ENCODE data around the gene SHBG. TPM values are rescaled to one million over a fixed set of nuclear protein-coding genes. Genes with fewer than 3 reads are reported as not detected.

The SHBG gene
- total RNA-seq, 1 experiment from 2014 or later: 0.10 TPM

- DNase-seq (ENCODE audit: extremely low read depth, low read depth): no peak
These were observed 16.5 kb downstream of the SHBG start for GRCh38 chr17:7646457-7646856.

DNA sequence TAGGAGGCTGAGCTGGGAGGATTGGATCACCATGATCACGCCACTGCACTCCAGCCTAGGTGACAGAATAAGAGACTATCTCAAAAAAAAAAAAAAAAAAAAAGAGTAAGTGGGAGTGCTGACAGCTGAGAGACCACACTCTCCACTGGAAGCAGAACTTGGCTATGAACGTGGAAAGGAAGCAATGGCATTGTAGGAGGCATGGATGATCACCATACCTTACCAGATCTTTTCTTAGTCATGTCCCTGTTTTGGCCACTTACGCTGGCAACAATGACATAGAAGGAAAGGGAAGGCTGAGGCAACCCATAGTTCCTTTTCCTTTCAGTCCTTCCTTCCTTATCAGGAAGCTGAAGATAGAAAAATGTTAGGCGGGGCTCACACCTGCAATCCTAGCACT is 17.1 kb downstream of the SHBG start:
- no peak for DNase-seq (ENCODE audit: extremely low read depth, low read depth)

DNA sequence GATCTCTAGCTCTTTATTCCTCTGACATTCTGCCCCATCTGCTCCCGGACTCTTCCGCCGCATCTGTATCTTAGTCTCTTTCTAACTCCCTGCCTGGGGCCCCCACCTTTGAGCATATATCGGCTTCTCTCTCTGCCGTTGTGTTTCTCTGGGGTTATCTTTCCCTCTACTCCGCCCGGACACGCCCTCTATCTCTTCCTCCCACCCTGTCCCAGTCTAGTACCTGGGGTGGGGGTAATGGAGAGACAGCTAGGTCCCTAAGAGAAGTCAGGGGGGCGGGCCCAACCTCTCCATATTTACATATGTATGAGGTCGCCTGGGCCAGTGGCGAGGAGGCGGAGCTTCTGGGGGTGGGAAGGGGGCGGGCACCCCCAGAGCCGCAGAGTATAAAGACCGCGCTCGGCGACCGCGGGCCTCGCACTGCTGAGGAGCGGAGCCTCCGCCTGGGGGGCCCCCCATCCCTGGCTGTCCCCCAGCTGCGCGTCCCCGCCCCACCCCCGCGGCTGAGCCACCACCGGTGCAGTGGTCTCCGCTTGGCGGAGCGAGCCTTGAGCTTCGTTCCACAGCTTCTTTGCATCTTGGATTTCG is 20.7 kb downstream of the SHBG start, which contains the start of gene ATP1B2:
Gene ATP1B2, plus strand, starts transcription at position 418 of the 588 bp plus-strand sequence. CDS start 593 bp downstream, outside the sequence.
- peak; percentile 46 for DNase-seq (ENCODE audit: extremely low read depth, low read depth)

DNA sequence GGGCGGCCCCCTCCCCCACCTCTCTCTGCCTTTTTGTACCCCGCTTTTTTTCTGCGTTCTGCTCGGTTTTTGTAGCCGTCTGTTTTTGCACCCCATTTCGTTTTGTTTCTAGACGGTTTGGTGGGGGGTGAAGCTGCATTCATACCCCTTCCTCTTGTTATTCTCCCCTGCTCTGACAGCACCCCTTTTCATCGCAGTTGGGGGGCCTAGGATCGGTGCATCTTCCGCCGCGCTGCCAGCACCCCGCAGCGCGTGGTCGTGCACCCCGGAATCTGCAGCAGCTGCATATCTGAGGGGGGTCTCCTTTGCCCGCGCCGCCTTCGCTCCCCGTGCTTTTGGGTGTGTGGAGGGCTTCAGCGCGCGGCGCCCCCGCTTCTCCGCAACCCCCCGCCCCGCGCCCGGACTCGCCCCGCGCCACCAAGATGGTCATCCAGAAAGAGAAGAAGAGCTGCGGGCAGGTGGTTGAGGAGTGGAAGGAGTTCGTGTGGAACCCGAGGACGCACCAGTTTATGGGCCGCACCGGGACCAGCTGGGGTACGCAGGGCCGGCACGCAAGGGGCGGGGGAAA is 21.2 kb downstream of the SHBG start:
- no peak for DNase-seq (ENCODE audit: extremely low read depth, low read depth)

GRCh38 chr17:7651665-7652387 is 21.9 kb downstream of the SHBG start:
- DNase-seq (ENCODE audit: extremely low read depth, low read depth): no peak

DNA sequence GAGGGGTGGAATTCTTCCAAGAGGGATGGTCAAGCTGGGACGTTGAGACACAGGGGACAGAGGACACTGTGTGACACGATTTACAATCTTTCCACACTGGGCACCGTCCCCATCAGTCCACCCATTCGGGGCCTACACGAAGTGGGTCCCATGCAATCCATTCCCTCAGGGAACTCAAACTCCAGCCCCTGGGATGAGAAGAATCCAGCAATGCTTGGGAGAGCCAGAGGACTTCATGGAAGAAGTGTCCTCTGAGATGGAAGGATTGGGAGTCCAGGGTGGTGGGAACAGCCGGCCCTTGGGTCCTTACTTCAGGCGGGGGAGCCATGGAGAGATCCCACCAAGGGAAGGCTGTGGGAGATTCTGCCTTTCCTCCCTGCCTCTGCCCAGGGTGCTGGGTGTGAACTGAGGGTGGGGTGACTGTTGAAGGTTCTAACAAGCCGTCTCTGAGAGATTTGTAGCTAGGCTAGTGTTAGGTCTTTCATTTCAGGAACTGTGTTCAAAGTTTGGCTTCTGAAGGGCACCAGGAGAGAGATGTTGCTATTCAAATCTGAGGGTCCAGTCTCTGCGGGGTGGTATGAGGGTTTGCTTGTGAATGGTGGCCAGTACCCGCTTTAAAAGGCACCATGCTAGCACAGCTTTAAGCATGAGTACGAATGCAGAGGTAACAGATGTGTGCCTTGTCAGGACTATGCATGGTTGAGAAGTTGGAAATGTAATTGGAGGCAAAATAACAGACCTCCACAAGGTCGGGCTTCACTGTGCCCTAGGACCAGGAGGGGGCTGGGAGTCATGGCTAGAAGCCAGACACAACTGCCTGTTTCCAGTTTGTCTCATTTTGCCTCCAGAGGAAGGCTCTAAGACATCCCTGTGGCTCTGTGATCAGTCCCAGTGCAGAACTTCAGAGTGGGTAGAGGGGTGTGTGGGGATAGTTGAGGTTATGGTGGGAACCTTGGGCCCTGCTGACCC is 22.7 kb downstream of the SHBG start:
- no peak for DNase-seq (ENCODE audit: extremely low read depth, low read depth)

DNA sequence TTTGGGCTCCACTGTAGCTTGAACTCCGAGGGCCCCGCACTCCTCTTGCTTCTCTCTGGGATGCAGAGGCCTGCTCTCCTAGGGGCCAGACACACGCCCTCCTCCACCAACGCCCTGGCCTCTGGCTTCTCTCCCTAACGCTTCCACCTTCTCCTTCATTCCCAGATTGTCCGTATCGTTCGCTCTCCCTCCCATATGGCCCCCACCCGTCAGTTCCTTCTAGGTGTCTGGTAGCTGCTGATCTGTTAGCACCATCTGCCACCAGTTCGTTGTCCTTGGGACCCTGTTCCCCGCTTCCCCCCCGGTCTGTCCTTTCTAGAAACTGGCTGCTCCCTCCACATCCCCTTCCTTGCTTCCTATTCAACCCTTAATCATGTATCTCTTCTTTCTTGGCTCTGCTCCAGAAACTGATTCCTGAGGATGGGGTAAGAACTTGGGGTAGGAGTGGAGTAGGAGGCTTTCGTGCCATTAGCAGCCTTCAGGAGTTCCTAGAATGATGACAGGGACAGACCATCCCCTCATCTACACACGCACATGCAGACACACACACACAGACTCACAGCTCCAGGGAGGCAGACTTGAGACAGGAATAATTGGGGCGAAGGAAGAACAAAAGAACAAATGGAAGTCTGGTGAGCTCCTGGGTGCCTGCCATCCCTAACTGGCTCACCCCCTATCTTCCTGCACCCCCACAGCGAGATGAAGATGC is 25.1 kb downstream of the SHBG start:
- DNase-seq (ENCODE audit: extremely low read depth, low read depth): no peak

DNA sequence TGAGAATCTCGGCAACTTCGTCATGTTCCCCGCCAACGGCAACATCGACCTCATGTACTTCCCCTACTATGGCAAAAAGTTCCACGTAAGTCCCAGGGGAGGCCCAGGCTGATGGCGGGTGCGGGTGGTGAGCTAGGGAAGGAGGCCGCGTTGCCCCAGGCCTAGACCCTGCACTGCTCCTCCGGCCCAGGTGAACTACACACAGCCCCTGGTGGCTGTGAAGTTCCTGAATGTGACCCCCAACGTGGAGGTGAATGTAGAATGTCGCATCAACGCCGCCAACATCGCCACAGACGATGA is 25.6 kb downstream of the SHBG start:
- no peak for DNase-seq (ENCODE audit: extremely low read depth, low read depth)

- no peak for DNase-seq (ENCODE audit: extremely low read depth, low read depth)
These were observed 27.1 kb downstream of the SHBG start for GRCh38 chr17:7656958-7657609.

DNA sequence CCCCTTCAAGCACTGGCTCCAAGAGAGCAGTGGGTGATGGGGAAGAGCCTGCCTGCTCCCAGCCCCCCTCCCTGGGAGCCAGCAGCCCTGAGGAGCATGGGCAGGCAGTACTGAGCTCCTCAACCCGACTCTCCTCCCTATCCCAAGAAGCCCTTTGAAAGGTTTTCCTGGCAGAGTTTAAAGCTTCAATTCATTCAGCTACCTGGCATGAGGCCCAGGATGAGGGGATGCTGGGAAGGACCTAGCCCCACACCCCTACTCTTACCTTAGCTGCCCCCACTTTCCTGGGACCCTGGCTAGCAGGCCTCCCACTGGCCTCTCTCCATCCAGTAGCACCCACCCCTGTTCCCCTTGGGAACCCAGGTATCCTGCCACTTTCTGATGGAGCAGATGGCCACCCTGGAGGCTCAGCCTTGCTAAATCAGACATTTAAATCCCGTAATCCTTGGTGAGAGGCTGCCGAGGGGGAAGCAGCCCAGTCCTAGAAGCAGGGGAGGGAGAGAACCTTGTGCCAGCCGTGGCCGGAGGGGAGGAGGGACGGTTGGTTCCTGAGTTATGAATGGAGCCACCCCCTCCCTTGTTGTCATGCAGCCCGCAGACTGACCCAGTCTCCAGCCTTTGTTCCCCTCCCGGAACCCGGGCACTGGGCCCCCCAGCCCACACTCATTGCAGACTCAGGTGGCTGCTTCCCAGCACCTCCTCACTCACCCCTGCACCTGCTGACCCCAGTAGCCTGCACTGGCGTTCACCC is 37.9 kb downstream of the SHBG start:
- no peak for DNase-seq (ENCODE audit: extremely low read depth, low read depth)

DNA sequence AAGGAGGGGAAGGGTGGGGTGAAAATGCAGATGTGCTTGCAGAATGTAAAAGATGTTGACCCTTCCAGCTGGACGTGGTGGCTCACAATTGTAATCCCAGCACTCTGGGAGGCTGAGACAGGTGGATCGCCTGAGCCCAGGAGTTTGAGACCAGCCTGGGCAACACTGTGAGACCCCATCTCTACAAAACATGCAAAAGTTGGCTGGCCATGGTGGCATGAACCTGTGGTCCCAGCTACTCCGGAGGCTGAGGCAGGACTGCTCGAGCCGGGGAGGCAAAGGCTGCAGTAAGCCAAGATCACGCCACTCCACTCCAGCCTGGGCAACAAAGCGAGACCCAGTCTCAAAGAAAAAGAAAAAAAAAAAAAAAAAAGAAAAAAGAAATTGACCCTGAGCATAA is 38.5 kb downstream of the SHBG start:
- DNase-seq (ENCODE audit: extremely low read depth, low read depth): no peak

- peak; percentile 12 for DNase-seq (ENCODE audit: extremely low read depth, low read depth)
These were observed 43.3 kb downstream of the SHBG start for GRCh38 chr17:7673239-7673638.

- no peak for DNase-seq (ENCODE audit: extremely low read depth, low read depth)
These were observed 45.0 kb downstream of the SHBG start for GRCh38 chr17:7674934-7675333.

DNA sequence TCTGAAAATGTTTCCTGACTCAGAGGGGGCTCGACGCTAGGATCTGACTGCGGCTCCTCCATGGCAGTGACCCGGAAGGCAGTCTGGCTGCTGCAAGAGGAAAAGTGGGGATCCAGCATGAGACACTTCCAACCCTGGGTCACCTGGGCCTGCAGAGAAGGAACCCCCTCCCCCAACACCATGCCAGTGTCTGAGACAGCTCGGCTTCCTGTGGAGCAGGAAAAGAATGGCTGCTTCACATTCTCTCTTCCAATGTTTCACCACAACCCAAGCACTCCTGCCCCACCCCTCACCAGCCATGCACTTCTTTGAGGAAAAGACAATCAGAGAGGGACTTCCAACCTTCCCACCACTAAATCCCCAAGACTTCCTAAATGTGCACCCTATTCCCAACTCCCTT is 46.6 kb downstream of the SHBG start:
- no peak for DNase-seq (ENCODE audit: extremely low read depth, low read depth)

- DNase-seq (ENCODE audit: extremely low read depth, low read depth): no peak
These were observed 47.6 kb downstream of the SHBG start for GRCh38 chr17:7677388-7678067.

Measured in NCI-H460 (cell line).